Subcutaneous adipose tissue (tissue), 4 donors: ENCODE data around the gene GARIN5A. TPM values are rescaled to one million over a fixed set of nuclear protein-coding genes. Genes with fewer than 3 reads are reported as not detected.

ENCODE experiments used
- total RNA-seq, 4 donors: library from RNA; depleted of rRNA; stranded (reverse); fragments of >200 nt; gene quantifications; one replicate each; pipeline ENCODE4 v1.1.0, GENCODE V29; 2016
- TF ChIP-seq, protein P1 (sequence below): fragments of 450-650 bp; IDR thresholded peaks from one replicate; pipeline ENCODE4 v1.5.1; 2016; ENCODE audit warnings: low read depth, mild to moderate bottlenecking, control low read depth, antibody characterized with exemption, moderate library complexity

GARIN5A gene
- total RNA-seq, 4 donors from 2014 or later, result not detected

DNA sequence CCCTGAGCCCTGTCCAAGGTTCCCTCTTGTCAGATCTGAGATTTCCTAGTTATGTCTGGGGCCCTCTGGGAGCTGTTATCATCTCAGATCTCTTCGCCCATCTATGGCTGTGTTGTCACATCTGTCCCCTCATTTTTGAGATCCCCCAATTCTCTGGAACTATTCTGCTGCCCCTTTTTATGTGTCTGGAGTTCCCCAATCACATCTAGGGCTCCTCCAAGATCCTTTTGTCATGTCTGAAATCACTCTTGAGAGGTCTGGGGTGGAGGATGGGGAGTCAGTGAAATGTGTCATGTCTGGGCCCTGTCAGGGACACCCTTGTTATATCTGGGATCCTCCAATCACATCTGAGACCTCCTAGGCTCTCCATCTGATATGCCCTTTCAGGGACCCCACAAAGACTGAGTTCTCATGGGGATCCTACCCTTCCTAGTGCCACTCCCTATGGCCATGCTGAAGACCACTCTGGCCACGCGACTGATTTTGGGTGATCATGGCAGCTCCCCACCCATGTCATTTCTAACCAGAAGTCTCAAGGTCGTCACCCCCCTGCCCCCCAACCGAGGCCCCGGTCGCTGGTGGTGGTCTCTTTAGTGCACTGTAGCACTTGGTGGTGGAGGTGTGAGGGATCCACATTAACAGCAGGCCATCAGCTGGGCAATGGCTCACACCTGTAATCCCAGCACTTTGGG is 47.7 kb downstream of the GARIN5A start:
- TF ChIP-seq, protein P1, sequence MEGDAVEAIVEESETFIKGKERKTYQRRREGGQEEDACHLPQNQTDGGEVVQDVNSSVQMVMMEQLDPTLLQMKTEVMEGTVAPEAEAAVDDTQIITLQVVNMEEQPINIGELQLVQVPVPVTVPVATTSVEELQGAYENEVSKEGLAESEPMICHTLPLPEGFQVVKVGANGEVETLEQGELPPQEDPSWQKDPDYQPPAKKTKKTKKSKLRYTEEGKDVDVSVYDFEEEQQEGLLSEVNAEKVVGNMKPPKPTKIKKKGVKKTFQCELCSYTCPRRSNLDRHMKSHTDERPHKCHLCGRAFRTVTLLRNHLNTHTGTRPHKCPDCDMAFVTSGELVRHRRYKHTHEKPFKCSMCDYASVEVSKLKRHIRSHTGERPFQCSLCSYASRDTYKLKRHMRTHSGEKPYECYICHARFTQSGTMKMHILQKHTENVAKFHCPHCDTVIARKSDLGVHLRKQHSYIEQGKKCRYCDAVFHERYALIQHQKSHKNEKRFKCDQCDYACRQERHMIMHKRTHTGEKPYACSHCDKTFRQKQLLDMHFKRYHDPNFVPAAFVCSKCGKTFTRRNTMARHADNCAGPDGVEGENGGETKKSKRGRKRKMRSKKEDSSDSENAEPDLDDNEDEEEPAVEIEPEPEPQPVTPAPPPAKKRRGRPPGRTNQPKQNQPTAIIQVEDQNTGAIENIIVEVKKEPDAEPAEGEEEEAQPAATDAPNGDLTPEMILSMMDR, result no peak

DNA sequence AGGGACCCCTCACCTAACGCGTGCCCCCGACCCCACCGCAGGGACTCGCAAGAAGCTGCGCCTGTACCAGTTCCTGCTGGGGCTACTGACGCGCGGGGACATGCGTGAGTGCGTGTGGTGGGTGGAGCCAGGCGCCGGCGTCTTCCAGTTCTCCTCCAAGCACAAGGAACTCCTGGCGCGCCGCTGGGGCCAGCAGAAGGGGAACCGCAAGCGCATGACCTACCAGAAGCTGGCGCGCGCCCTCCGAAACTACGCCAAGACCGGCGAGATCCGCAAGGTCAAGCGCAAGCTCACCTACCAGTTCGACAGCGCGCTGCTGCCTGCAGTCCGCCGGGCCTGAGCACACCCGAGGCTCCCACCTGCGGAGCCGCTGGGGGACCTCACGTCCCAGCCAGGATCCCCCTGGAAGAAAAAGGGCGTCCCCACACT is 48.6 kb downstream of the GARIN5A start:
- TF ChIP-seq, protein P1, result no peak

DNA sequence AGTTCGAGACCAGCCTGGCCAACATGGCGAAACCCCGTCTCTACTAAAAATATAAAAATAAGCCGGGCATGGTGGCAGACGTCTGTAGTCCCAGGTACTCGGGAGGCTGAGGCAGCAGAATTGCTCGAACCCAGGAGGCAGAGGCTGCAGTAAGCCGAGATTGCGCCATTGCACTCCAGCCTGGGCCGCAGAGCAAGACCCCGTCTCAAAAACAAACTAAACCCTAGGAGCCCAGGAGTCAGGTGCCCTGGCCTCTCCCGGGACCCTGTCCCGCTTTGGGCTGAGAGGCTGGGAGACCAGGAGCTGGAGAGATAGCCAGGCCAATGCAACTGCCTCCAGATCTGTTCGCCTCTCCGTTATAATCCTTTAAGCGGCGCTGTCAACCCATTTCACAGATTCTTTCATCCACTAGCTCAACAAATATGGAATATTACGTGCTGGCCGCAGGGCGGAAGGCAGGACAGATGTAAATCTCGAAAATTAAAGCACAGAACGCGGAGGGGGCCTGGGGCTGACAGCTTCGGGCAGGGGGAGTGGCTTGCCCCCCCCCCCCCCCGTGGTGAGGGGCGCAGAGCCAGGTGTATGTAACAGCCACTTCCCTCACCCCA is 49.2 kb downstream of the GARIN5A start:
- TF ChIP-seq, protein P1, result no peak

DNA sequence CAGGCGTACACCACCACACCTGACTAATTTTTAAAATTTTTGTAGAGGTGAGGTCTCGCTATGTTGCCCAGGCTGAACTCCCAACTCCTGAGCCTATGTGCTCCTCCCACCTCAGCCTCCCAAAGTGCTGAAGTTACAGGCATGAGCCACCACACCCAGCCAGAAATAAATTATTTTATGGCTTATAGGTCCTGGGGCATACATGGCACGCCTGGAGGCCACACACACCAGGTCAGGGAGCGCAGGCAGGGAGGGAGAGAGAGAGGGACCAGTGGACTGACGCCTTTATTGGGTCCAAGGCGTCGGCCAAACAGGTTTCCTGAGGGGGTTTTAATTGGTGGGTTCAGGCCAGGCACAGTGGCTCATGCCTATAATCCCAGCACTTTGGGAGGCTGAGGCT is 51.1 kb downstream of the GARIN5A start:
- TF ChIP-seq, protein P1, result no peak

DNA sequence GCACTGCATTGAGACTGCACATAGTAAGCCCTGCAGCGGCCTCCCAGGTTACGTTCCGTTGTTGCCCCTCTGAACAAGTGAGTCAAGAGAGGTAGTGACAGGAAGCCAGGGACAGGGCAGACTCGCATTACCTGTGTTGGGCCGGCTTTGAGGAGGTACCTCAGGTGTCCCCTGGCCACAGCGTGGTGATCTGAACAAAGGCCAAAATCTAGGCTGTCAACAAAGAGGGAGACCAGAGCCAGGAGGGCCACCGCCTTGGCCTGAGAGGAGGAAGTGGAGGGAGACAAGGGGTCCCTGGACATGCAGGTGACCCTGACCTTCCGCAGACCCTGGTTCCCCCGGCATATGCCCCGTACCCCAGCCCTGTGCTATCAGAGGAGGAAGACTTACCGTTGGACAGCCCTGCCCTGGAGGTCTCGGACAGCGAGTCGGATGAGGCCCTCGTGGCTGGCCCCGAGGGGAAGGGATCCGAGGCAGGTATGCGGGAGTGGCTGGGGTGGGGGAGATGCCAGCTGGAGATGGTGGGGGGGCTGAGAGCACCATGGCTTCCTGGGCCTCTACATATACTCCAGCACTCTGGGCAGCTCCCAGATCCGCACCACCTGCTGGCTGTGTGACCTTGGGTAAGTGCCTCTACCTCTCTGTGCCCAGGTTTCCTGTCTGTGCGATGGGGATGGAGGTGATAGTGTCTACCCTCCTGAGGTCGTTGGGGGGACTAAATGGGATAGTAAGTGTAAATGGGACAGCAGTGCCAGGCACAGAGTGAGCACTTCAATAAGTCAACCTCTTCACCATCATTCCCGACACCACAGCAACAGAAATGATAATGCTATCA is 53.2 kb downstream of the GARIN5A start:
- TF ChIP-seq, protein P1, result no peak

DNA sequence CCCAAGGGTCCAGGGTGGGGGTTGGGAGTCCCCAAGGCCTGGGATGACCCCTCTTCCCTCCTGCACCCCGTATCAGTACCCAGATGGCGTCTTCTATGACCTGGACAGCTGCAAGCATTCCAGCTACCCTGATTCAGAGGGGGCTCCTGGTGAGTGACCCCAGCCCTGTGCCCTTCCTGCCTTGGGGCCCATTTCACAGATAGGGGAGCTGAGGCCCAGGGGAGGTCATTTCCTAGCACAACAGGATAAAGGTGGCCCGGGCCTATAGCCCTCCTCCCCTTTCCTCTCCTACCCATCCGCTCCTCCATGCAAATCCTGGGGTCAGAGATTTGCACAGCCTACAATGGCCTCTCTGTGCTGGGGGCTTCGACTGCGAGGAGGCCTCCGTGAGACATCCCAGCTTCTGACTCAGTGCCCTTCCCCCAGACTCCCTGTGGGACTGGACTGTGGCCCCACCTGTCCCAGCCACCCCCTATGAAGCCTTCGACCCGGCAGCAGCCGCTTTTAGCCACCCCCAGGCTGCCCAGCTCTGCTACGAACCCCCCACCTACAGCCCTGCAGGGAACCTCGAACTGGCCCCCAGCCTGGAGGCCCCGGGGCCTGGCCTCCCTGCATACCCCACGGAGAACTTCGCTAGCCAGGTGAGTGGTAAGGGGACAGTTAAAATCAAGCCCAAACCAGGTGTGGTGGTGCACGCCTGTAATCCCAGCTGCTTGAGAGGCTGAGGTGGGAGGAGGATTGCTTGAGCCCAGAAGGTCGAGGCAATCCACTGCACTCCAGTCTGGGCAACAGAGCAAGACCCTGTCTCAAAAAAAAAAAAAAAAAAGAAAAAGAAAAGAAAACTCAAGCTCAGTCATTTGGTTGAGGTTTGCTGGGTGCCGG is 54.0 kb downstream of the GARIN5A start:
- TF ChIP-seq, protein P1, result no peak
